HUDEP-2 (cell line): ENCODE measurements around the gene PDIK1L.
A peak's percentile ranks its signal among the peaks of the same experiment; 100 is the strongest.

ENCODE experiments used
- DNase-seq, 76 experiments: peaks; one replicate each; lab custom pipeline; 2025; ENCODE audit not compliant: unreplicated experiment in 76 of 76; lab: John Stamatoyannopoulos, UW

The PDIK1L gene

DNA sequence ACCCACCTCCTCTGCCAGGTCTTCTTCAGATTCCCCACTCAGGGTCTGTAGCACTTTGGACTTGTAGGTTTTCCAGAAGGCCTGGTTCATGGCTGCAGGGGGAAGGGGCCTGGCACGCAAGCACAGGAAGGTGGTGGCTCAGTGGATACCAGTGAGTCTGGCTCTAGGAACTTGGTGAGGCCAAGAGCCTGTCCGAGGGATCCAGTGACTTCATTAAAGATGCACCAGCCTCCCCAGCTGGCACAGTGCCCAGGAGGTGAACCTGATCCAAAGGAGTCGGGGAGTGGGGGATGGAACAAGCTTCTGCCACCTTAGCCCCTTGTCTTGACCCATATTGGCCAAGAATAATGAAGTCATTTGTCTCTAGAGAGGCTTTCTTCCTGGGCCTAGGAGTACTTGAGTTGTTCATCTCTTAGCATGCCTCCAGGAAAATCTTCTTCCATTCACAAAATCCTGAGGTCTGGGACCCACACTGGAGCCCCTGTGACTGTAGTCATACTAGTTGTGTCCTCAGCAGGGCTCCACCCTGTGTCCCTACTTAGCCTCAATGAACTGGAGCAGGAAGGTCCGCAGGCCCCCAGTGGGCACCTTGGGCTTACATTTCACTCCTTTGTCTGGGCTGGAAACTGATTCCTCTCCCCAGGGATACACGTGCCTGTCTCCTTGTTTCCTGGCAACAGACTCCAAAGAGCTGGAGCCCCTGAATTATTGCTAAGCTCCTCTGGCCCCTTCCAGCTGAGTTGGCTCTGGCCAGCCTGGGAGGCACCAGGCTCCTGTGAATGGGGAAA, 57.0 kb downstream of the PDIK1L start, which contains the start of gene C1orf232:
C1orf232 (minus strand) TSS at position 554 of the 788 bp plus-strand sequence; CDS start at position 90, 464 bp downstream.
- DNase-seq, result no peak

- no peak for DNase-seq
These were observed 57.6 kb downstream of the PDIK1L start for GRCh38 chr1:26169198-26169554.

- DNase-seq, result peak in 74 of 76 experiments; percentile 7 to 93 (median 84)
These were observed 58.2 kb downstream of the PDIK1L start, which contains the start of gene ZNF593 for GRCh38 chr1:26169669-26170471. ZNF593 (plus strand) TSS chr1:26169908; CDS start chr1:26169984, 76 bp downstream.

DNA sequence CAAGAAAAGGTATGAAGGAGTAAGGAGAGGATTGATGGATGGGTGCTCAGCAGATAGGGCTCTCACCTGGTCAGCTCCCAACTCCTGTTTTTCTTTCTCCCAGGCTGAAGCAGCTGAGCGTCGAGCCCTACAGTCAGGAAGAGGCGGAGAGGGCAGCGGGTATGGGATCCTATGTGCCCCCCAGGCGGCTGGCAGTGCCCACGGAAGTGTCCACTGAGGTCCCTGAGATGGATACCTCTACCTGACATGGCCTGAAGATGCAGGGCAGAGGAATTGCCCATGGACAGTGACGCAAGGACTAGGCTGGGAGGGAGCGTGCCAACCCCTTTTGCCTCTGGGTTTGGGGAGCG, 58.8 kb downstream of the PDIK1L start:
- DNase-seq, result no peak

GRCh38 chr1:26171084-26172072, 59.8 kb downstream of the PDIK1L start, which contains the start of gene ZNF593OS:
ZNF593OS (minus strand) TSS chr1:26171832; CDS start chr1:26171661, 171 bp downstream.
- DNase-seq, result peak in 3 of 76 experiments; percentile 7 to 23 (median 13)
